GM21367 (cell line): ENCODE measurements around the gene ALMS1.
"Not testable (repeated sequence)": the region's sequence is repeated elsewhere in the genome, so short reads cannot be mapped to it uniquely, and the experiment has no call there.

Experiments
- ATAC-seq: cut with Tn5 transposase; IDR thresholded peaks from one replicate; pipeline ENCODE4 v1.9.1; 2021; ENCODE audit not compliant: unreplicated experiment

The ALMS1 gene, protein sequence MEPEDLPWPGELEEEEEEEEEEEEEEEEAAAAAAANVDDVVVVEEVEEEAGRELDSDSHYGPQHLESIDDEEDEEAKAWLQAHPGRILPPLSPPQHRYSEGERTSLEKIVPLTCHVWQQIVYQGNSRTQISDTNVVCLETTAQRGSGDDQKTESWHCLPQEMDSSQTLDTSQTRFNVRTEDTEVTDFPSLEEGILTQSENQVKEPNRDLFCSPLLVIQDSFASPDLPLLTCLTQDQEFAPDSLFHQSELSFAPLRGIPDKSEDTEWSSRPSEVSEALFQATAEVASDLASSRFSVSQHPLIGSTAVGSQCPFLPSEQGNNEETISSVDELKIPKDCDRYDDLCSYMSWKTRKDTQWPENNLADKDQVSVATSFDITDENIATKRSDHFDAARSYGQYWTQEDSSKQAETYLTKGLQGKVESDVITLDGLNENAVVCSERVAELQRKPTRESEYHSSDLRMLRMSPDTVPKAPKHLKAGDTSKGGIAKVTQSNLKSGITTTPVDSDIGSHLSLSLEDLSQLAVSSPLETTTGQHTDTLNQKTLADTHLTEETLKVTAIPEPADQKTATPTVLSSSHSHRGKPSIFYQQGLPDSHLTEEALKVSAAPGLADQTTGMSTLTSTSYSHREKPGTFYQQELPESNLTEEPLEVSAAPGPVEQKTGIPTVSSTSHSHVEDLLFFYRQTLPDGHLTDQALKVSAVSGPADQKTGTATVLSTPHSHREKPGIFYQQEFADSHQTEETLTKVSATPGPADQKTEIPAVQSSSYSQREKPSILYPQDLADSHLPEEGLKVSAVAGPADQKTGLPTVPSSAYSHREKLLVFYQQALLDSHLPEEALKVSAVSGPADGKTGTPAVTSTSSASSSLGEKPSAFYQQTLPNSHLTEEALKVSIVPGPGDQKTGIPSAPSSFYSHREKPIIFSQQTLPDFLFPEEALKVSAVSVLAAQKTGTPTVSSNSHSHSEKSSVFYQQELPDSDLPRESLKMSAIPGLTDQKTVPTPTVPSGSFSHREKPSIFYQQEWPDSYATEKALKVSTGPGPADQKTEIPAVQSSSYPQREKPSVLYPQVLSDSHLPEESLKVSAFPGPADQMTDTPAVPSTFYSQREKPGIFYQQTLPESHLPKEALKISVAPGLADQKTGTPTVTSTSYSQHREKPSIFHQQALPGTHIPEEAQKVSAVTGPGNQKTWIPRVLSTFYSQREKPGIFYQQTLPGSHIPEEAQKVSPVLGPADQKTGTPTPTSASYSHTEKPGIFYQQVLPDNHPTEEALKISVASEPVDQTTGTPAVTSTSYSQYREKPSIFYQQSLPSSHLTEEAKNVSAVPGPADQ (N-terminal part only)

DNA sequence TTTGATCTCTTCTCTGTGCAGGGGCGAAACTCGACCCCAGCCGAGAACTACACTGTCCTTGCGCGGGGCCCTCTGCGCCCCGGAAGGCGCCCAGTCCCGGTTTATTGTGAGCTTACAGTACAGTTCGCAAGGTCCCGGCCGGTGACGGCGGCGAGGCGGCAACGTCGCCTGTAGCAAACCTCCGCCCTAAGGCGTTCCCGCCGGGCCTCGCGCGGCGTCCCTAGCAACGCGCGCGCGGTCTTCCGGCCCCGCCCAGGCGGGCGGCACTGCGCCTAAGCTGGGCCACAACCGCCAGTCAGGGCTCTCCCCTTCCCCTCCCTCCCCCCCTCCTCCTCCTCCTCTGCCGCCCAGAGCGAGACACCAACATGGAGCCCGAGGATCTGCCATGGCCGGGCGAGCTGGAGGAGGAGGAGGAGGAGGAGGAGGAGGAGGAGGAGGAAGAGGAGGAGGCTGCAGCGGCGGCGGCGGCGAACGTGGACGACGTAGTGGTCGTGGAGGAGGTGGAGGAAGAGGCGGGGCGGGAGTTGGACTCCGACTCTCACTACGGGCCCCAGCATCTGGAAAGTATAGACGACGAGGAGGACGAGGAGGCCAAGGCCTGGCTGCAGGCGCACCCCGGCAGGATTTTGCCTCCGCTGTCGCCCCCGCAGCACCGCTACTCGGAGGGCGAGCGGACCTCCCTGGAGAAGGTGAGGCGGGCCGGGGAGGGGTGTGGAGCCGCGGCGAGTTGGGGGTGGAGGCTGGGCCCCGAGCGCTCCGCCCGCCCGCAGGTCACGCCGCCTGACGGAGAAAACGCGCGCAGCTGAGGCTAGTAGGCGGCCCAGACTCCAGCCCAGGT, at the start of gene ALMS1:
ALMS1 (plus strand) TSS at position 333 of the 838 bp plus-strand sequence; CDS start at position 366, 33 bp downstream.
- ATAC-seq: peak; percentile 93

DNA sequence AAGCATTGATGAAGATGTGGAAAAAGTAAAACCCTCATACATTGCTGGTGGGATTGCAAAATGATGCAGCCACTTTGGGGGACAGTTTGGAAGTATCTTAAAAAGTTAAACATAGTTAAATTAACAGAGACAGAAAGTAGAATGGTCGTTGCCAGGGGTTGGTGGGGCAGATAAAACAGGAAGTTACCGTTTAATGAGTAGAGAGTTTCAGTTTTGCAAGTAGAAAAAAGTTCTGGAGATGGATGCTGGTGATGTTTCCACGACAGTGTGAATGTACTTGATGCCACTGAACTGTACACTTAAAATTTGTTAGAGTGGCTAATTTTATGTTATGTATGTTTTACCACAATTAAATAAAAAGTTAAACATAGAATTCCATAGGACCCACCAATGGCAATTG, 47.8 kb upstream of the ALMS1 start:
- peak; percentile 55 for ATAC-seq

DNA sequence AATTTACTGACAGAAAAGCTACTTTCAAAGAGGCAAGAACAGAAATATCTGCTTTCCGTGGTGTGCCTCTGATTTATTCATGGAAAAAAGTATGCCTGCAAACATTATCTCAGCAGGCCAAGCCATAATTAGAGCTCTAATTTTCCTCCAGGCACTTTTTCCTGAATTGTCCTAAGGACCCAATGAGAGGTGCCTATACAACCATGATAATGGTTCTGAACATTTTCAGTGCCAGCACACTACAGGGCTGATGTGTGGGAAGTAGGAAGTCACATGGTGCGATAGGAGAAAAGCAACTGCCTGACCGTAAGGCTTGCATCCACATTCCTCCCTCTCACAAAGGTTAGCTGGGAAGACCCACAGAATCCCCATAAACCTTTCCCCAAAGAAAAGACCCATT, 46.4 kb upstream of the ALMS1 start:
- no peak for ATAC-seq

DNA sequence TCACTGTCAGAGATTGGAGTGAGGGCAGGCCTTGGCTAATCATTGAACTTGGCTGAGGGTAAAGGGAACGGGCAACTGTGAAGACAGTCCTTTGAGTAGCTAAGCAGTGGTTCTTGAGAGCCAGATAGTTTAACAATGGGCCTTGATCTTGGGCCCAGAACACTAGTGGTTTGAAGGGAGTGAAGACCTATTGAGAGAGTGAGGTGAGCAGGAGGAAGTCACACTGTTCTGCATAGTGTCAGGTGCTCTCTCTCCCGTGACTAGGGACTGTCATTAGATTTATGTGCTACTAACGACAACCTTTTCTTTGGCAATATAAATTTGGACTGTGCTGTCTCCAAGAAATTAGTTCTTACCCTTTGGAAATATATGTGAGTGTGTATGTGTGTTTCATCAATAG, 44.6 kb upstream of the ALMS1 start:
- no peak for ATAC-seq

DNA sequence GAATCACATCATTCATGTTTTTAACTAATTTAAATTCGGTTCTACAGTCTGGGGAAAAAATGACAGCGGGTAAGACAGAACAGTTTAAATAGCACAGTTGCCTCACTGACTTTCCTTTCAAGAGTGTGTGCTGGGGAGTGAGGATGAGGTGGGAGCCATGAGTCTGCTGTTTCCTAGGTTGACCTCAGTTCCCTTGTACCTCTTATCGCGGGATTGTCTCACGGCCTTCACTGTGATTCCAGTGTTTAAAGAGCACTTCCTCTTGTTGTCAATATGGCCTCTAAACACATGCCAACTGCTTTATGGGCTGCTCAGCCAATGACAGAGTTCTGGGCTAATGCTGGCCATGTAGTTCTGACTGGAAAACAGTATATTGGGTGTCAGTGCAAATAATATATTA, 41.6 kb upstream of the ALMS1 start:
- no peak for ATAC-seq

DNA sequence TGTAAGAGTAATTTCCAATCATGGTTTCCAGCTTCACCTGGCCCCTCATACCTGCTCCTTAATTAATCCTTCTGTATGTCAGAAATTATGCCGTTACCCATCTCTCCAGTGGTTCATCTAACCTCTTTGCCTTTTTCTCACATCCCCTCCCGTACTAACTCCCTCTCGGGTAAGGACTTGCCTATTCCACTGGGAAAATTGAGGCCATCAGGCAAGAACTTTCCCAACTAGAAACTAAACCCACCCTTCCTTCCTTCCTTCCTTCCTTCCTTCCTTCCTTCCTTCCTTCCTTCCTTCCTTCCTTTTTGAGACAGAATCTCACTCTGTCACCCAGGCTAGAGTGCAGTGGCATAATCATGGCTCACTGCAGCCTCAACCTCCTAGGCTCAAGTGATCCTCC, 40.9 kb upstream of the ALMS1 start:
- not testable (repeated sequence) for ATAC-seq

DNA sequence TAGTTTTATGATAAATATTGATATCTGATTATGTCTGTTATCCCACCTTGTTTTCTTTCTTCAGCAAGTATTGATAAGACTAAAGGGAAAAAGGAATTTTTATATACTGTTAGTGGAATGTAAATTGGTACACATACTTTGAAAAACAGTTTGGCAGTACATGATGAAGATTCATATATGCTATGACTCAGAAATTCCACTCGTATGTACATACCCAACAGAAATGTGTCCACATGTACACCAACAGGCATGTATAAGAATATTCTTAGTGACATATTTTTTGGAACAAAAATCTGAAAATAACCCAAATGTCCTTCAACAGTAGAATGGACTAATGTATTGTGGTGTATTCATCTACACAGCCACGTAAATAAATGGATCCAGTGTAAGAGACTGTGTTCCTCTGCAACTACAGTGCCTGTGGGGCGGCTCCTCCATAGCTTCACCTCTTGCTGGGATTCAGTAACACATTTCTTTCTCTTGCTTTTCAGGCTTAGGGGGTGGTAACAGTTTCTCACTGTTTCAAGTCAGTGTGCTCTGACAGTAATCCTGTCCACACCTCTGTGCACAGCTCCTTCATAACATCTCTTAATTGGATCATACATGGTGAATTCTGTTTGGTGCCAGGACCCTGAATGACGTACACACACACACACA, 35.5 kb upstream of the ALMS1 start:
- ATAC-seq: no peak

DNA sequence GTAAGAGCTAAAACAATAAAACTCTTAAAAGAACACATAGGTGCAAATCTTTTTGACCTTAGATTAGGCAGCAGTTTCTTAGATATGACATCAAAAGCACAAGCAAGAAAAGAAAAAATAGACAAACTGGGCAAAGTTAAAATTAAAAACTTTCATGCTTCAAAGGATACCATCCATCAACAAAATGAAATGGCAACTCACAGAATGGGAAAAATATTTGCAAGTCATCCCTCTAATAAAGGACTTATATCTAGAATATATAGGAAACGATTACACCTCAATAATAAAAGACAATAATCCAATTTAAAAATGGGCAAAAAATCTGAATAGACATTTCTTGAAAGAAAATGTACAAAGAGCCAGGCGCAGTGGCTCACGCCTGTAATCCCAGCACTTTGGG, 29.5 kb upstream of the ALMS1 start:
- no peak for ATAC-seq

DNA sequence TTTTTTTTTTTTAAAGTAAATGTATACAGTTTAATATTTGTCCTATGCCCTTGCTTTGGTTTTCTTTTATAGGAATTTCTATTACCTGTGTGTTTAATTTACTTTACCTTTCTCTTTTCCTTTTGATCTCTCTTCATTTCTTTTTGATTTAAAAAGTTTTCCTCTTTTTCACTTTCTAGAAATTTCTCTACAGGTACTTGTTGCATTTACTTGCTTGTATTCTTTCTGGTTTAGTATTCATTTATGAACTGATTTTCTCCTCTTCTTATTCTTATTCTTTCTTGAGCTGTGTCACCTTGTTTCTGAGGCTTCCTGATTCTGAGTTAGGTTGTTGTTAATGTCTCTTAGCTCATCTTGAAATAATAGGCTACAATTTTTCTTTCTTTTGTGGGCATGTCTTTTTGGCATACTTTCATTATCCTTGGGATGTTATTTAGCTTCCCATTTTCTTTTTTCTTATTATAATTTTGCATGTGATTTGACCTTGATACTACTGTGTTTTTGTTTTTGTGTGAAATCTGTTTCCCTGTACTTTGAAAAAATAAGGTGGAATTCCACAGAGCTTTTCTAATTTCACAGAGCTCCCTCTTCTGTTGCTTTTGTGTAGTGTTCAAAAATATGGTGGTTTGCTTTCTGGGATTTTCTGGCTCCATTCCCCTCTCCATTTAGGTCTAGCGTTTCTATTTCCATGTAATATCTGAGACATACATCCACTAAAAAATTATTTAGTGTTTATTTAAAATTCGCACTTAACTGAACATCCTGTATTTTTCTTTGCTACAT, 25.5 kb upstream of the ALMS1 start:
- ATAC-seq: no peak

DNA sequence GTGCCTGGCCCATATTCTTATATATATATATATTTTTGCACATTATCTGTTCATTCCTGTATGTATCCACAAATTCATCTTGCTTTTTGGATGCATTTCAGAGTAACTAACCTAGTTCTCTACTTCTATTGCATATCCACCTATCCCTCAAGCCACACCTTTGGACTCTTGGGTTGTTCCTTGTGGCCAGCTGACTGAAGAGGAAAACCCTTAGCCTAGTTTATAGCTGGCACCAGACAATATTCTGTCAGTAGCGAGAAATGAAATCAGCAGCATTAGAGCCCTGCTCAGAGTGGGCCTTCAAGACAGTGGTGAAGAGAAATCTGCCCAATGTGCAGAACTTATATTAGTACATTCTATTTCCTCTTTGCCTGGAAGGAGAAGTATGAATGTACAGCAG, 19.6 kb upstream of the ALMS1 start:
- ATAC-seq: no peak

DNA sequence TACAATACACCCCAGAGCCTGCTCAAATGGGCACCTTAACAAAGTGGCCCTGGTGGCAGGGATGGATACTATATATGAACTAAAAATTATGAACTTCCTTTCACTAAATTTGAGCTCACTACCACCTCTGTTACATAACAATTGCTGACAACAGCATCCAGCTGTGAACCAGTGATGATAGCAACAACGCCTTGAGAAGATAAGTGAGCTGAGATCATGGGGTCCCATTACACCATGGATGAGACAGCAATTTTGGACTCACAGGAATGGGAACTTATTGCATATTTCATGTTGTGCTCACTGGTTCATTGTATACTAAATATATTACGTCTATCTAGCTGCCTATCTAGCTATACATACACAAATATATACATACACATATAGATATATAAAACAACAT, 16.9 kb upstream of the ALMS1 start:
- ATAC-seq: no peak

DNA sequence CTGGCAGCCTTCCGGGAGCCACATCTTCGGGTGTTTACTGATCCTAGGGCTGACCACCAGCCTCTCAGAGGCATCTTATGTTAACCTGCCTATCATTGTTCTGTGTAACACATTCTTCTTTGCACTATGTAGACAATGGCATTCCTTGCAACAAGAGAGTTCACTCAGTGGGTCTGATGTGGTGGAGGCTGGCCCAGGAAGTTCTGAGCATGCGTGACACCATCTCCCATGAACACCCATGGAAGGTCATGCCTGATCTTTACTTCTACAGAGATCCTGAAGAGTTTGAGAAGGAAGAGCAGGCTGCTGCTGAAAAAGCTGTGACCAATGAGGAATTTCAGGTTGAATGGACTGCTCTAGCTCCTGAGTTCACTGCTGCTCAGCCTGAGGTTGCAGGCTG, 15.3 kb upstream of the ALMS1 start:
- no peak for ATAC-seq

DNA sequence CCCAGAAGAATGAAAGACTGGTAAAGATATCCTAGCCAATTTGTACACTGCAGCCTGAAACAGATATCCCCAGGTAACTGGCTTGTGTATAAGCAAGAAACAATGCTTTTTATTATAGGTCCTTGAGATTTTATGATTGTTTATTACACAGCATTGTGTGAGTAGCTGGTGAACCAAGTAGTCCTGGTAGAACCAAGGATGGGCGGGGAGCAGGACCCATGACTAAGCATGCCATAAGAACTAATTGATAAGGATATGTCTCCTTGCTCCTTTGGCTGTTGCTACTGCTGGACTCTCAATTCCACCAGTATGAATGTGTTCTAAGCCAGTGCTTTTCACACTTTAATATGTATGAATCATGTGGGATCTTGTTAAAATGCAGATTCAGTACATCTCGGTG, 12.3 kb upstream of the ALMS1 start:
- no peak for ATAC-seq

DNA sequence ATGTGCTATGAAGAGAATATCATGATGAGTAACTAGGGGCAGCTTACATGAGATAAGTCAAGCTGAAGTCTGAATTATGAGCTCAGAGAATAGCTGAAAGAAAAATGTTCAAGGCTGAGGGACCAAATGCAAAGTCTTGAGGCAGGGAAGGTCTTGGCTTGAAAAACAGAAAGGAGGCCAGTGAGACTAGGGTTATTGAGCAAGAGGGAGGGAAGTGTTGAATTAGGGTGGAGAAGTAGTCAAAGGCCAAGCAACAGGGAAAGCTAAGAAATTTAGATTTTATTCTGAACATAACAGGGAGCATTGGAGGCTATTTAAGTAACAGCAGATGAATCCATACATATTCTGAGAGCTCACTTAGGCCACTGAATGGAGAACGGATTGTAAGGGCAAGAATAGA, 11.4 kb upstream of the ALMS1 start:
- ATAC-seq: no peak

DNA sequence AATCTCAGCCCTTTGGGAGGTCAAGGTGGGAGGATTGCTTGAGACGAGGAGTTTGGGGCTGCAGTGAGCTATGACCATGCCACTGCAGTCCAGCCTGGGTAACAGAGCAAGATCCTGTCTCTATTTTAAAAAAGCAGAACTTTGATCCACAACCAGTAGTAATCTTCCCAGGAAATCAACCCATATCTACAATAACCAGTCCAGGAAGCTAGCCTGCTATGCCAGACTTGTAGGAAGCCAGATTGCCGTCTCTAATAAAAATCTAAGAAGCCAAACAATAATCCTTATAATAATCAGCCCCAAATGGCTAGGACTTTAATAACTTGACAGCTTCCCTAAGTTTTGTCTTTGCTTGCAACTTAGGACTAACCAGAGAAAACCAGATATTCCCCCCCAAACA, 9.0 kb upstream of the ALMS1 start:
- ATAC-seq: no peak

DNA sequence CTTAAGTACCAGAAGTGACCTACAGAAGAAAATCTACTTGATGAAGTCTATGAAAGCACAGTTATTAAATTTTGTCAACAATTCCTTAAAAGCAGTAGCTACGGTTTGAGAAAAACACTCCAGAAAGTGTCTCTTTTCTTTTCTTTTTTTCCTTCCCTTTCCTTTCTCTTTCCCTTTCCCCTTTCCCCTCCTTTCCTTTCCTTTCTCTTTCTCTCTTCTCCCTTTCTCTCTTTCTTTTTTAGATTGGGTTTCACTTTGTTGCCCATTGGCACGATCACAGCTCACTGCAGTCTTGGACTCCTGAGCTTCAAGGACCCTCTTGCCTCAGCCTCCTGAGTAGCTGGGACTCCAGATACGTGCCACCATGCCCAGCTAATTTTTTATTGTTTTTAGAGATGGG, 2.6 kb upstream of the ALMS1 start:
- ATAC-seq: no peak

DNA sequence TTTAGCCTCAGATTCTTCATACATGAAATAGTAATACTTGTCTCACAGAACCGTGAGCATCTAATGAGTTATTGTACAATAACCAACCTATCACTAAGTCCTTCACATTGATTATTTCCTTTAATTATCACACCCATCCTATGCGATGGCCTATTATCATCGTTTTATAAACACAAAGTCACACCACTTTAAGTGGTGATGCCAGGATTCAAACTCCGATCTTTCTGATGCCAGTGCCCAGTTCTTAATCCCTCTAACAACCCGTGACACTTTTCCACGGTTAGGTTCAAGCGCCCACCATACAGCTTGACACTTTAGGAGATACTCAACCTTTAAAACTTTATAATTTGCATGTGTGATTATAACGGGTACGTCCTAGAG, 523 bp upstream of the ALMS1 start:
- ATAC-seq: no peak

DNA sequence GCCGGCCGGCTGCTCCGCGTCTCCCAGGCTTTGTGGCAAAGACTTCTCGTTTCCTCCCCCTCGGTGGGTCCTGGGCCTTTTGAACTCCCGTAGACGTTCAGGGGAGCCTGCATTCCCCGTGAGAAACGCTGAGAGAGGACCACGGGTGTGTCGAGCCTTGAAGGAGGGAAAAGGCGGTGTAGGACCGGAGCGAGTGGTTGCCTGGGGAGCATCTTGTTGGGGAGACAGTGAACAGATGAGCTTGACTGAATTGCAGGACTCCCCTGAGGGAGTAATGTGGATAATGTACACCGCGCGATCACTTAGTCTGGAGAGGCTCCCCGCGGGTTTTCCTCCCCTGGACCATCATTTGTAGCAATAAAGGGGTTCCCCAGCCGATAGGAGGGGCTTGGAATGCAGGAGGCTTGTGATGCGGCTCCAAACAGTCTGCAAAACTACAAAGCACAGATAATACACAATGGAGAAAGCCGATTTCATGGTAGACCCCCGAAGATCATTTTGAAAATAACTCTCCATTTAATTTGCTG, 769 bp downstream of the ALMS1 start:
- ATAC-seq: peak; percentile 1
